Activated naive CD8-positive, alpha-beta T cell treated with anti-CD3 and anti-CD28 coated beads, Interleukin-2, amount 10 ng/mL, durations not matched to agents 7 days and 5 days (primary cell): ENCODE results near the gene ZC3HAV1L. TPM values are rescaled to one million over a fixed set of nuclear protein-coding genes. Genes with fewer than 3 reads are reported as not detected.
"Not testable (repeated sequence)": the region's sequence is repeated elsewhere in the genome, so short reads cannot be mapped to it uniquely, and the experiment has no call there.

Experiments used
- ATAC-seq: fragments of 150-1000 bp; cut with Tn5 transposase; one replicate; pipeline ENCODE4 v1.10.0; 2021; ENCODE audit warnings: low read depth, moderate library complexity
- POLR2A ChIA-PET: fragments of 350-600 bp; sonication (Branson Sonifier 250); formaldehyde crosslinking; loops from one replicate; lab custom pipeline; 2021; ENCODE audit warnings: antibody characterized with exemption; lab: Charles Lee
- DNase-seq: peaks from one replicate; pipeline ENCODE4 v3.0.0; 2021
- H3K27ac Mint-ChIP-seq: one replicate; pipeline ENCODE4 v1.8.0; 2022; ENCODE audit warnings: mild to moderate bottlenecking, mixed read lengths
- H3K27me3 Mint-ChIP-seq: one replicate; pipeline ENCODE4 v1.8.0; 2022; ENCODE audit warnings: mild to moderate bottlenecking, moderate library complexity, mixed read lengths
- H3K36me3 Mint-ChIP-seq: one replicate; pipeline ENCODE4 v1.8.0; 2021; ENCODE audit warnings: mild to moderate bottlenecking, mixed read lengths
- H3K4me1 Mint-ChIP-seq: one replicate; pipeline ENCODE4 v1.8.0; 2021; ENCODE audit warnings: mixed read lengths
- H3K4me3 Mint-ChIP-seq: one replicate; pipeline ENCODE4 v1.8.0; 2022; ENCODE audit warnings: mild to moderate bottlenecking, moderate library complexity, mixed read lengths
- H3K9me3 Mint-ChIP-seq: one replicate; pipeline ENCODE4 v1.8.0; 2021; ENCODE audit warnings: mixed read lengths
- total RNA-seq, 2 experiments: library from RNA; stranded (reverse); gene quantifications; one replicate each; pipeline ENCODE4 v1.2.3, GENCODE V29; 2021

The ZC3HAV1L gene
- total RNA-seq = 10 to 100 TPM; 15.6 to 17.4 TPM

DNA sequence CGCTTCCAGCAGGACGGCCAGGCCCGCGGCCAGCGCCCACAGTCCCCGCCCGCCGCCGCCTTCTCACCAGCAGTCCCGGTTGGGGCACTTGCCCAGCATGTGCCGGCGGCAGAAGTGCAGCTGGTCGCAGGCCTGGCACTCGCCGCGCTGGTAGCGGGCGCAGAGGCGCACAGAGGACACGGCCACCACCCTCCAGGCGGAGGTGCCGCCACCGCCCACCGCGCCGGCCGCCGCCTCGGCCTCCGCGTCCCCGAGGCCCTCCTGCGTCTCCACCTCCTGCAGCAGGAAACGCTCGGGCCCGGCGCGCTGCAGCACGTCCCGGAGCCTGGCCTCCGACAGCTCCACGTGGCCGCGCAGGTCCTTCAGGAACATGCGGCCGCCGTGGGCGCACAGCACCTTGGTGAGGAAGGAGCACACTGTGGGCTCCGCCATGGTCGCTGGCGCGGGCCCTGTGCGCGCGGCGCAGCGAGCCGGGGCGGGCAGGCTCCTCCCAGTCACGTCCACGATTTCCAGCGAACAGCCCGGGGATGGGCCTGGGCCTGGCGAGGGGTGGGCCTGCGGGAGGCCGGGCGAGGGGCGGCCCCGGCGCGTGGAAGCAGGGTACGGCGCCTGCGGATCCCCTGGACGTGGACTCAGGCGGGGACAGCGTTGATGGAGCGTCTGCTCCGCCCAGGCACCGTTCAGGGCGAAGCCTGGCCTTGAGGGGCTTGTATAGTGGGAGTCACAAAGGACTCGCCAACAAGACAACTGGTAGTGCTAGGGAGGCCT lies at the start of gene ZC3HAV1L:
Gene ZC3HAV1L (minus strand): TSS at position 457 of the 768 bp plus-strand sequence. CDS start 25 bp downstream, at position 432.
- peak within 1 kb of the TSS; percentile 84 for H3K27ac Mint-ChIP-seq
- H3K36me3 Mint-ChIP-seq = peaks cover 15% of the 10 kb centered on the region
- peak; percentile 74 for DNase-seq
- H3K27me3 Mint-ChIP-seq = peaks cover 9% of the 10 kb centered on the region
- ATAC-seq = peak; percentile 79
- POLR2A ChIA-PET = interaction anchor here (1.5 kb wide), 1 partner anchor 59 kb away, joined by 5 read pairs; no protein-coding TSS in a partner anchor
- peaks cover 18% of the 10 kb centered on the region for H3K4me1 Mint-ChIP-seq
- H3K9me3 Mint-ChIP-seq = no peaks in the 10 kb centered on the region
- peak within 1 kb of the TSS; percentile 87 for H3K4me3 Mint-ChIP-seq

DNA sequence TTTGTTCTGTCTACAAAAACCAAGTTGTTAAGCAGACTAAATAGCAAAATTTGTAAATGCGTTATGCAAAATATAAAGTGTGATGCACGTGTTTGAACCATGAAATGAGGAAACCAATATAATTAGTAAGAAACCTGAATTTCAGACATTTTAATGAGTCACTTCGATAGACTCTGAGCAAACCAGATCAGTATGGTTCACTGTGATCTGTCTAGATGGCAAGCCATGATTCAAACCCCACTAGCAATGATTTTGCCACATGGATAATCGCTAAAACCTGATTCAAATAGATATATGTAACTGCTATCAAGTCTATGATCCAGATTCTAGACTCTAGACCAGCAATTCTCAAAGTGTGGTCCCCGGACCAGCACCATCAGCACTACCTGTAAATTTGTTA lies 48.9 kb upstream of the ZC3HAV1L start:
- peaks cover 74% of the 10 kb centered on the region for H3K36me3 Mint-ChIP-seq
- H3K4me1 Mint-ChIP-seq = peaks cover 75% of the 10 kb centered on the region
- ATAC-seq (no peak), DNase-seq (no peak)
- H3K9me3 Mint-ChIP-seq = peaks cover 6% of the 10 kb centered on the region
- POLR2A ChIA-PET = interaction anchor here (3.0 to 4.7 kb wide), 2 partner anchors 10 to 20 kb away, joined by 14 to 33 read pairs; no protein-coding TSS in a partner anchor
- no peak overlapping the region for H3K4me3 Mint-ChIP-seq
- peak overlapping the region; percentile 83 for H3K27ac Mint-ChIP-seq
- no peaks in the 10 kb centered on the region for H3K27me3 Mint-ChIP-seq

GRCh38 chr7:139081584-139081983 lies 45.7 kb upstream of the ZC3HAV1L start:
- Mint-ChIP-seq H3K9me3 (no peaks in the 10 kb centered on the region), H3K4me1 (peaks cover 74% of the 10 kb centered on the region), H3K27me3 (no peaks in the 10 kb centered on the region), H3K27ac (peak overlapping the region; percentile 68), H3K4me3 (peak overlapping the region; percentile 62), H3K36me3 (peaks cover 59% of the 10 kb centered on the region)
- DNase-seq = no peak
- POLR2A ChIA-PET = no interaction called here
- no peak for ATAC-seq

GRCh38 chr7:139080905-139081304 lies 45.1 kb upstream of the ZC3HAV1L start:
- H3K36me3 Mint-ChIP-seq = peaks cover 58% of the 10 kb centered on the region
- H3K27ac Mint-ChIP-seq = peak overlapping the region; percentile 68
- ATAC-seq = peak; percentile 8
- no peaks in the 10 kb centered on the region for H3K9me3 Mint-ChIP-seq
- peak overlapping the region; percentile 62 for H3K4me3 Mint-ChIP-seq
- POLR2A ChIA-PET = interaction anchor here (0.7 to 1.0 kb wide), 3 partner anchors 14 to 20 kb away, joined by 3 to 7 read pairs (median 4); no protein-coding TSS in a partner anchor
- DNase-seq = no peak
- H3K27me3 Mint-ChIP-seq = no peaks in the 10 kb centered on the region
- H3K4me1 Mint-ChIP-seq = peaks cover 72% of the 10 kb centered on the region

DNA sequence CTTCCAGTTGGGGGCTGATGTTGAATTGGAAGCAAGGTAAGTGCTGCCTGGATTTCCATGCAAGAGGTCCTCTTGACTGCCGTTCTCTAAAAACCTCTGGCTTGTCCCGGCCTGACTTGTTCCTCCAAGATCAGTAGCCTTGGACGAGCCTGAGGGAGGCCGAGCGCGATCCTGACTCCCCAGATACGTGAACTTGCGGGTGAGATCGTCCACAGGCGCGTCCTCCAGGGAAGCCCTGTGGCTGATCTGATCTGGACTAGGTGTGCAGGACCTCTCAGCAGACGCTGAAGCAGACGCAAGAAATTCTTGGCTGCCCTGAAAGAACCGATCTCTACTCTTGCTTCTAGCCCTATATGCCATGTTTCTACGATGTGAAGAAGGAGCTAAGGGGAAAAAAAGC lies 44.0 kb upstream of the ZC3HAV1L start:
- peaks cover 68% of the 10 kb centered on the region for H3K4me1 Mint-ChIP-seq
- DNase-seq (no peak), ATAC-seq (no peak)
- H3K9me3 Mint-ChIP-seq = no peaks in the 10 kb centered on the region
- H3K4me3 Mint-ChIP-seq = peak overlapping the region; percentile 8
- POLR2A ChIA-PET = interaction anchor here (0.5 to 1.0 kb wide), 4 partner anchors 15 to 69 kb away, joined by 3 to 7 read pairs (median 4); no protein-coding TSS in a partner anchor
- peaks cover 51% of the 10 kb centered on the region for H3K36me3 Mint-ChIP-seq
- peak overlapping the region; percentile 65 for H3K27ac Mint-ChIP-seq
- H3K27me3 Mint-ChIP-seq = no peaks in the 10 kb centered on the region

DNA sequence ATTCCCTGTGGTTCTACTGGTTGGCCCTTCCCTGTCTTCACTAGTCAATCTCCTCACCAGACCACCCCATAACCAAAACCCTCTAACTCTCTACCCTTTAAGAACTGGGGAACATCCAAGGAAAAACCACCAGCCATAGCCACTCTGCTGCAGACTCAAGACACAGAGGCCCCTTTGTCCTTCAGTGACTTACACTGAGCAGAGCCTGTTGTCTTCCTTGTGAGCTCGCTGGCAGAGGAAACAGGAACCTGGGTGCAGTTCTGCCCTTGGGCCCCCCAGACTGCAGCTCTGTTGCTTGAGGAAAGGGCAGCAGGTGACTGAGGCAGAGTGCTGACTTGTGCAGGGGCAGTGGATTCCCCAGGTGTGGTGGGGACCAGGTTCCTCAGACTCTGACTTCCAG lies 43.1 kb upstream of the ZC3HAV1L start:
- H3K4me1 Mint-ChIP-seq = peaks cover 63% of the 10 kb centered on the region

DNA sequence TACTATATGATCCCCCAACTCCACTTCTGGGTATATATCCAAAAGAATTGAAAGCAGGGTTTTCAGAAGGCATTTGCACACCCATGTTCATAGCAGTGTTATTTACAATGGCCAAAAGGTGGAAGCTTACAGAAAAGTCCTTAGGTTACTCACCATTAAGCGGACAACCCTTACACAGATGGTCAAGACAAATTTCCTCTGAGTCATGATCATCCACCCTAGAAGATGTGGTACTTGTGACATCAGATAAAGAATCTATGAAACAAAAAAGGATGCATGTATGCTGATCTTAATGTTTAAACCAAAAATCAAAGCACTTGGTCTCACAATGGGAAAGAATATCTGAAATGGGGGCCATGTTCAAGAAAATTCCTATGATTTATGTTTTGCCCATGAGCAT lies 42.6 kb upstream of the ZC3HAV1L start:
- ATAC-seq (no peak), DNase-seq (no peak)
- peaks cover 50% of the 10 kb centered on the region for H3K36me3 Mint-ChIP-seq
- no peaks in the 10 kb centered on the region for H3K9me3 Mint-ChIP-seq
- H3K4me1 Mint-ChIP-seq = peaks cover 64% of the 10 kb centered on the region
- no peaks in the 10 kb centered on the region for H3K27me3 Mint-ChIP-seq
- no peak overlapping the region for H3K27ac Mint-ChIP-seq
- H3K4me3 Mint-ChIP-seq = no peak overlapping the region
- POLR2A ChIA-PET = interaction anchor here (0.6 to 2.2 kb wide), 2 partner anchors 17 to 26 kb away, joined by 5 to 19 read pairs; no protein-coding TSS in a partner anchor

More for the DNA sequence above, 43.1 kb upstream of the ZC3HAV1L start:
- POLR2A ChIA-PET = interaction anchor here (0.6 to 2.2 kb wide), 2 partner anchors 16 to 26 kb away, joined by 5 to 19 read pairs; no protein-coding TSS in a partner anchor
- DNase-seq (no peak), ATAC-seq (peak; percentile 7)
- peaks cover 49% of the 10 kb centered on the region for H3K36me3 Mint-ChIP-seq
- H3K9me3 Mint-ChIP-seq = no peaks in the 10 kb centered on the region
- H3K27ac Mint-ChIP-seq = peak overlapping the region; percentile 78
- H3K4me3 Mint-ChIP-seq = no peak overlapping the region
- H3K27me3 Mint-ChIP-seq = no peaks in the 10 kb centered on the region

DNA sequence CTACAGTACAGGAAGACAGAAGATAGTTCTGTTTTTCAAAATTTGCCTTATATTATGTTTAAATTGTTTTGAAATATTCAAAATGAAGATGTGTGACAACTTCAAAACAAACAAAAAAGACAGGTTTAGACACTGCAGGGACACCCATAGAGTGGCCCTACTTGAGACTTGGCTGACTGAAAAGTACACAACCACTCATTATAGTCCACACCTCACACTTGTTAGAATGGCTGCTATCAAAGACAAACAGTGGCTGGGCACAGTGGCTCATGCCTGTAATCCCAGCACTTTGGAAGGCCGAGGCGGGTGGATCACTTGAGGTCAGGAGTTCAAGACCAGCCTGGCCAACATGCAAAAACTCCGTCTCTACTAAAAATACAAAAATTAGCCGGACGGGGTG lies 41.9 kb upstream of the ZC3HAV1L start:
- H3K9me3 Mint-ChIP-seq, H3K4me3 Mint-ChIP-seq, H3K27me3 Mint-ChIP-seq, ATAC-seq, DNase-seq: not testable (repeated sequence)
- Mint-ChIP-seq H3K36me3 (peaks cover 50% of the 10 kb centered on the region), H3K27ac (peak overlapping the region; percentile 56), H3K4me1 (peaks cover 67% of the 10 kb centered on the region)
- POLR2A ChIA-PET = interaction anchor here (1.0 to 2.2 kb wide), 2 partner anchors 17 to 27 kb away, joined by 3 to 19 read pairs; no protein-coding TSS in a partner anchor

DNA sequence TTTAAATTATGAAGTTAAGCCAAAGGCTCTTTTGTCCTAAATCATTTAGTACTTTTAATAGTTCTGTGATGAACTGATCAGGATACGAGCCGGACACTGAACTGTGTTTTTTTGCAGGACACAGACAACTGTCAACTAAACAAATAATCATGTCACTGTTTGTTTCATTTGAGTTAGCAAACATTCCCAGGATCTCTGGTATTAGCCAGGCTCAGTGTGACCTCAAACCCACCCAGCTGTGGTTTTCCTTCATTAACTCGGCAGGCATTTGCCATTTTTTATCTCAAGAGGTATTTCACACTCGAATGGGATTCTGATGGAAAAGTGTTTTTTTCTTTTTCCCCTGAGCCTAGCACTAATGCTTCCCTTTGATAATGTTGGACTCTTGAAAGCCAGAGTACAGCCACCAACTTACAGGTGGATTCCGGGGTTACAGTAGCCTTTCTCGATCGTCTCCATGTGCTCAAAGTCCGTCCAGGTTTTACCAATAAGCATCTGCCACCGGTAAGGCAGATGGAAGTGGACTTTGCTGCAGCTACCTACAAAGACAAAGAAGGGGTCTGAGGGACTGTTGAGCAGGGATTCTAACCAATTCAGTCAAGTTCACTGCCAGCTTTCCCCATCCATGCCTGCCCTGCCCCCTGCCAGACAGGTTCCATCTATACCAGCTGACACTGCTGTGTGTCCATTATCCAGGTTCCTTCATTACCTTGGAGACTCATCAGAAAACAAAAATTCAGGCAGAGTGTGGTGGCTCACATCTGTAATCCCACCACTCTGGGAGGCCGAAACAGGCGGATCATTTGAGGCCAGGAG lies 40.2 kb upstream of the ZC3HAV1L start:
- H3K36me3 Mint-ChIP-seq = peaks cover 54% of the 10 kb centered on the region
- peak overlapping the region; percentile 51 for H3K27ac Mint-ChIP-seq
- H3K27me3 Mint-ChIP-seq = no peaks in the 10 kb centered on the region
- ATAC-seq (no peak), DNase-seq (no peak)
- H3K9me3 Mint-ChIP-seq = no peaks in the 10 kb centered on the region
- POLR2A ChIA-PET = interaction anchor here (0.6 to 4.0 kb wide), 3 partner anchors 12 to 22 kb away, joined by 3 to 32 read pairs (median 5); no protein-coding TSS in a partner anchor
- H3K4me1 Mint-ChIP-seq = peaks cover 71% of the 10 kb centered on the region
- H3K4me3 Mint-ChIP-seq = no peak overlapping the region

GRCh38 chr7:139075031-139075652 lies 39.3 kb upstream of the ZC3HAV1L start:
- Mint-ChIP-seq H3K4me3 (peak overlapping the region; percentile 60), H3K4me1 (peaks cover 61% of the 10 kb centered on the region), H3K36me3 (peaks cover 47% of the 10 kb centered on the region), H3K27me3 (no peaks in the 10 kb centered on the region), H3K9me3 (no peaks in the 10 kb centered on the region), H3K27ac (peak overlapping the region; percentile 77)
- ATAC-seq (peak; percentile 60), DNase-seq (peak; percentile 61)
- POLR2A ChIA-PET = interaction anchor here (0.7 to 4.0 kb wide), 4 partner anchors 13 to 285 kb away, joined by 3 to 32 read pairs (median 4); partner anchors contain the start of gene LUC7L2

GRCh38 chr7:139072796-139073195 lies 37.0 kb upstream of the ZC3HAV1L start:
- Mint-ChIP-seq H3K9me3 (no peaks in the 10 kb centered on the region), H3K36me3 (peaks cover 44% of the 10 kb centered on the region), H3K4me1 (peaks cover 47% of the 10 kb centered on the region), H3K27me3 (no peaks in the 10 kb centered on the region), H3K27ac (peak overlapping the region; percentile 87), H3K4me3 (peak overlapping the region; percentile 74)
- ATAC-seq (no peak), DNase-seq (no peak)
- POLR2A ChIA-PET = interaction anchor here (0.6 to 4.0 kb wide), 3 partner anchors 16 to 186 kb away, joined by 3 to 32 read pairs (median 4); no protein-coding TSS in a partner anchor

GRCh38 chr7:139071680-139072079 lies 35.8 kb upstream of the ZC3HAV1L start:
- no peaks in the 10 kb centered on the region for H3K9me3 Mint-ChIP-seq
- POLR2A ChIA-PET = interaction anchor here (1.0 to 1.8 kb wide), 3 partner anchors 12 to 48 kb away, joined by 4 to 8 read pairs (median 4); no protein-coding TSS in a partner anchor
- peaks cover 50% of the 10 kb centered on the region for H3K4me1 Mint-ChIP-seq
- peaks cover 50% of the 10 kb centered on the region for H3K36me3 Mint-ChIP-seq
- no peaks in the 10 kb centered on the region for H3K27me3 Mint-ChIP-seq
- ATAC-seq (peak; percentile 70), DNase-seq (peak; percentile 59)
- H3K4me3 Mint-ChIP-seq = peak overlapping the region; percentile 74
- H3K27ac Mint-ChIP-seq = peak overlapping the region; percentile 87
